Panc1 (cell line): ENCODE data around the gene DCBLD1. TPM values are rescaled to one million over a fixed set of nuclear protein-coding genes. Genes with fewer than 3 reads are reported as not detected.

Source experiments
- ATAC-seq: fragments of 200-7000 bp; cut with Tn5 transposase; 2 replicates; pipeline ENCODE4 v1.9.1; 2020; ENCODE audit warnings: mild to moderate bottlenecking, moderate library complexity
- BruUV-seq: library from RNA; stranded (reverse); fragments of 400-500 nt; replicated peaks from 2 replicates; lab custom pipeline; 2021; lab: Mats Ljungman, UMichigan
- CTCF ChIA-PET: fragments of 300-600 bp; sonication (Branson Sonifier 250); formaldehyde crosslinking; loops from one replicate; lab custom pipeline; 2022; ENCODE audit warnings: antibody characterized with exemption; lab: Charles Lee
- POLR2A ChIA-PET: fragments of 300-600 bp; sonication (Branson Sonifier 250); formaldehyde crosslinking; loops from one replicate; lab custom pipeline; 2022; ENCODE audit warnings: antibody characterized with exemption; lab: Charles Lee
- DNase-seq: peaks from one replicate; pipeline ENCODE4 v3.0.0-alpha.2; 2010; ENCODE audit warnings: low read depth, low spot score
- H3K27ac ChIP-seq: 2 replicates; pipeline ENCODE4 v1.5.1; 2011; ENCODE audit warnings: mild to moderate bottlenecking, low read length, inconsistent platforms
- H3K27me3 ChIP-seq: fragments of 200-500 bp; sonication (Bioruptor generic); 2 replicates; pipeline ENCODE4 v1.6.0; 2014; ENCODE audit warnings: low read length, inconsistent platforms; ENCODE audit not compliant: control insufficient read depth, insufficient read depth
- H3K36me3 ChIP-seq: fragments of 200-500 bp; sonication (Bioruptor generic); 2 replicates; pipeline ENCODE4 v1.5.1; 2014; ENCODE audit warnings: inconsistent platforms, mild to moderate bottlenecking, low read length, moderate library complexity; ENCODE audit not compliant: control insufficient read depth, insufficient read depth
- H3K4me1 ChIP-seq: 2 replicates; pipeline ENCODE4 v1.5.1; 2011; ENCODE audit warnings: inconsistent platforms, mild to moderate bottlenecking, low read length, moderate library complexity; ENCODE audit not compliant: control insufficient read depth, insufficient read depth
- H3K4me3 ChIP-seq, 2 experiments: 2 replicates each; pipeline ENCODE4 v1.5.1; 2011 to 2012; ENCODE audit warnings: low read depth in 2 of 2, low read length in 2 of 2, mild to moderate bottlenecking in 2 of 2, inconsistent platforms in 1 of 2, moderate library complexity in 1 of 2
- H3K9me3 ChIP-seq: fragments of 200-500 bp; sonication (Bioruptor generic); 2 replicates; pipeline ENCODE4 v1.5.1; 2014; ENCODE audit warnings: low read depth, mild to moderate bottlenecking, inconsistent platforms, low read length, moderate library complexity; ENCODE audit not compliant: control insufficient read depth, insufficient read depth
- CTCF ChIP-seq: fragments of 450-650 bp; IDR thresholded peaks from 2 replicates; pipeline ENCODE4 v1.5.1; 2017; ENCODE audit warnings: mild to moderate bottlenecking
- POLR2AphosphoS5 ChIP-seq: IDR thresholded peaks from 2 replicates; pipeline ENCODE4 v1.6.1; 2012; ENCODE audit warnings: mild to moderate bottlenecking, low read depth, low read length, moderate library complexity
- REST ChIP-seq, 2 experiments: IDR thresholded peaks; 2 replicates each; pipeline ENCODE4 v1.6.1; 2011 to 2012; ENCODE audit warnings: low read depth in 2 of 2, control low read depth in 1 of 2, low read length in 1 of 2, mild to moderate bottlenecking in 1 of 2, moderate library complexity in 1 of 2; ENCODE audit not compliant: insufficient read depth in 1 of 2
- SIN3A ChIP-seq: IDR thresholded peaks from 2 replicates; pipeline ENCODE4 v1.6.1; 2012; ENCODE audit warnings: low read depth, mild to moderate bottlenecking, low read length, moderate library complexity, borderline replicate concordance; ENCODE audit not compliant: insufficient read depth
- TCF7L2 ChIP-seq: IDR thresholded peaks from 2 replicates; pipeline ENCODE4 v1.6.1; 2011; ENCODE audit warnings: mild to moderate bottlenecking, low read depth, low read length, inconsistent platforms
- in situ Hi-C: cut with HindIII; loops from 2 replicates; pipeline ENCODE4 v1.10.0; 2016; ENCODE audit warnings: low sequenced_read_pairs, low pct_unique_long_range_greater_than_20kb
- intact Hi-C: fragments of 100-400 bp; cut with micrococcal nuclease; formaldehyde crosslinking; loops from one replicate; pipeline ENCODE4 v1.10.0; 2022; ENCODE audit not compliant: unreplicated experiment
- total RNA-seq: library from RNA; stranded (reverse); gene quantifications from one replicate; pipeline ENCODE4 v1.2.1, GENCODE V29; 2021; ENCODE audit not compliant: unreplicated experiment

Gene DCBLD1
- total RNA-seq, 1 experiment from 2014 or later = 29.0 TPM

GRCh38 chr6:117483645-117484016, 1.2 kb downstream of the DCBLD1 start:
- Histone ChIP-seq H3K4me1 (peaks cover 32% of the 10 kb centered on the region), H3K4me3 (peak overlapping the region; percentile 72 to 81), H3K36me3 (no peaks in the 10 kb centered on the region), H3K27ac (peak overlapping the region; percentile 95), H3K27me3 (no peaks in the 10 kb centered on the region), H3K9me3 (peaks cover 13% of the 10 kb centered on the region; the same call in 1 of the 2 replicates)
- intact Hi-C loops = no loop called here
- DNase-seq (no peak), ATAC-seq (no peak)
- POLR2A ChIA-PET = interaction anchor here (0.5 to 1.0 kb wide), 5 partner anchors 9 to 85 kb away, joined by 3 to 5 read pairs (median 4); no protein-coding TSS in a partner anchor
- in situ Hi-C loops = no loop called here
- no TSS peak for BruUV-seq
- no peak for TF ChIP-seq CTCF
- TF ChIP-seq REST (IDR thresholded peaks at IDR 0.05; ENCODE audit: insufficient read depth in 1 of 2, low read depth in 2 of 2, low read length in 1 of 2) = no peak
- no peak for TF ChIP-seq TCF7L2
- no peak for TF ChIP-seq POLR2AphosphoS5
- no peak for TF ChIP-seq SIN3A
- CTCF ChIA-PET = no interaction called here

GRCh38 chr6:117484052-117484646, 1.7 kb downstream of the DCBLD1 start:
- Histone ChIP-seq H3K4me1 (peaks cover 36% of the 10 kb centered on the region), H3K9me3 (peaks cover 13% of the 10 kb centered on the region; the same call in 1 of the 2 replicates), H3K36me3 (no peaks in the 10 kb centered on the region), H3K27me3 (no peaks in the 10 kb centered on the region), H3K27ac (peak overlapping the region; percentile 95), H3K4me3 (peak overlapping the region; percentile 72 to 81)
- in situ Hi-C loops (no loop called here), intact Hi-C loops (no loop called here)
- TF ChIP-seq TCF7L2 (no peak), POLR2AphosphoS5 (no peak), REST (IDR thresholded peaks at IDR 0.05; ENCODE audit: insufficient read depth in 1 of 2, low read depth in 2 of 2, low read length in 1 of 2) (no peak), SIN3A (no peak), CTCF (no peak)
- ChIA-PET POLR2A (no interaction called here), CTCF (no interaction called here)
- DNase-seq (no peak), ATAC-seq (no peak)
- TSS peak; percentile 58 for BruUV-seq
